Middle frontal gyrus (tissue), 1 donor: ENCODE results near the gene SLCO3A1.

Source experiments
- DNase-seq: peaks from one replicate; pipeline ENCODE4 v3.0.0-alpha.2; 2015; ENCODE audit warnings: low spot score; ENCODE audit errors: extremely low spot score

The SLCO3A1 gene

DNA sequence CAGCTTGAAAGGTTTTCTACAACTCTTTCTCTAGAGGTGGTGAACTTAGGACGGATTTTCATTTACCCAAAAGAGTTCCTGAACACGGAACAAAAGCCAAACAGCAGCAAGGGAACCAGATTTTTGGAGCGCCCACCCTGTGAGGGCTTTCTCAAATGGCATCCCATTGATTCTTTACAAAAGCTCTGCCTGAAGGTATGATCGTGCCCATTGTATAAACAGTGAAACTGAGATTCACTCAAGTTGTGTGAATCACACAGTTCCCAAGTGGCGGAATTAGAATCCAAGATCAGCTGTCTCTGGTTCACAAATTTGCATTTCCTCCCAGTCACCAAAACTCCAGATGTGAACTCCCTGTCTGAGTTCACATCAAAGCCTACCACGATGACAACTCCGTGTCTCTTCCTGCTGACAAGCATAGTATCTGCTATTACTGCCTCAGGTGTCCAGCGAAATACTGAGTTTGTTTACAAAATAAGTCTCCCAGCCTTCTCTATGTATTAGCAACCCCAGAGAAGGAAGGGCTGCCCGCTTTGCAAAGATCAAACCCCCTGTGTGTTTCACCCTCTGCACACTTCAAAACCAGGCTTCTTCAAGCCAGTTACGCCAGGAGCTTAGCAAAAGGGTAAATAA lies 304.3 kb downstream of the SLCO3A1 start:
- DNase-seq: no peak

- no peak for DNase-seq
These were observed 304.9 kb downstream of the SLCO3A1 start for GRCh38 chr15:92158426-92158825.

DNA sequence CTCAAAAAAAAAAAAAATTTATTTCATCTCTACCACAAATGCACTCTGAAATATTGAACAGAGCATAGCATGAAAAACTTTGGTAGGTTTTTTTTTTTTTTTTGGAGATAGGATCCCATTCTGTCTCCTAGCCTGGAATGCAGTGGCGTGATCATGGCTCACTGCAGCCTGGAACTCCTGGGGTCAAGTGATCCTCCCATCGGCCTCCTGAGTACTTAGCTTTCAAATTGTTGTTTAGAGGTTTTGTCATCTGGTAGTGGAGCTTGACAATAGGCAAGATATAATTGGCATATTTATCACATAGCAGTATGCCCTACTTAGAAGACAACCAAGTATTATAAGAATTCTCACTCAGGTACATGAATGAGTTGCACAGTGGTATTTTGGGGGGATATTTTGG lies 306.0 kb downstream of the SLCO3A1 start:
- no peak for DNase-seq

DNA sequence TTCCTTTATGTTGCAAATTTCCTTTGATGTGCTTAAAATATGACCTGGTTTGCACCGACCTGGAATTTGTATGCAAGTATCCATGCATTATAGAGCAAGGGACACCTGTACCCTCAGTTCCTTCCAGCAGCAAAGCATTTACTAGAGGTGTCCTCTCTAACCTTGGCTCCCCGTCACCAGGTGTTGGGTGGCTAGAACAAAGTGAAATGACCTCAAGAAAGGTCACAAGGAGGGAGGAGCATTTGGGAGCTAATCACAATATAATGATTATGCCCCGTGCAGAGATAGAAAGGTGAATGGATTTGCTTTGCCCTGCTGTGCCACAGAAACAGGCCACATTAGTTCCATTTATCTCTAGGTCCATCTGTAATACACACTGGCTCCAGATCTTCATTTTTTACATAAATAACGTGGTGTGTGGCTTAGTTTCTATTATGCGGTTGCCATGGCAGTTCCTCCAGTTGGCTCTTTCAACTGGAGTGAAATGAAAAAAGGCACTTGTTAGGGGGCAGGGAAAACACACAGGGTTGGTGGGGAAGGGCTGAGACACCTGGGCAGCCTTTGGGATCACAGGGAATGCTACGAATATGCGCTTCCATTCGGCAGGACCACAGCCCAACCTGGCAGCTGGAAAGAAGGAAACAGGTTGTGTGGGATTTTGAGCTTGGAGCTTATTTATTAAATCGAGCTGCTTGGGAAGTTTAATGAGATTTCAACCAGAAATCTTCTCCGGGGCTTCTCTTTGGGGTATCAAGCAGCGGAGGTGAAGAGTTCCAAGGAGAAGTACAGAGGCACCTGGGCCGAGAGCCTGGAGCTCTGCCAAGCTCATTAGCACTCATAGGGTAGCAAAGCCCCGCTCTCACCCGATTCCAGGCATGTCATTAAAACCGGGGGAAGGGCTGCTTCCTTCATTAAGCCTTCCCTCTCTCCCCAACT lies 306.7 kb downstream of the SLCO3A1 start:
- no peak for DNase-seq

GRCh38 chr15:92161039-92161670 lies 307.6 kb downstream of the SLCO3A1 start:
- DNase-seq: no peak

DNA sequence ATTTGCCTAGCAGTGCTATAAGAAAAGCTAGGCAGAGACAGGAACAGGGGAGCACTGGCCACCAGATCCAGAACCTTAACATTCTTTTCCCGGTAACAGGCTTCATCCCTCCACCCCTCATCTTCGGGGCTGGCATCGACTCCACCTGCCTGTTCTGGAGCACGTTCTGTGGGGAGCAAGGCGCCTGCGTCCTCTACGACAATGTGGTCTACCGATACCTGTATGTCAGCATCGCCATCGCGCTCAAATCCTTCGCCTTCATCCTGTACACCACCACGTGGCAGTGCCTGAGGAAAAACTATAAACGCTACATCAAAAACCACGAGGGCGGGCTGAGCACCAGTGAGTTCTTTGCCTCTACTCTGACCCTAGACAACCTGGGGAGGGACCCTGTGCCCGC lies 309.1 kb downstream of the SLCO3A1 start:
- DNase-seq: no peak

DNA sequence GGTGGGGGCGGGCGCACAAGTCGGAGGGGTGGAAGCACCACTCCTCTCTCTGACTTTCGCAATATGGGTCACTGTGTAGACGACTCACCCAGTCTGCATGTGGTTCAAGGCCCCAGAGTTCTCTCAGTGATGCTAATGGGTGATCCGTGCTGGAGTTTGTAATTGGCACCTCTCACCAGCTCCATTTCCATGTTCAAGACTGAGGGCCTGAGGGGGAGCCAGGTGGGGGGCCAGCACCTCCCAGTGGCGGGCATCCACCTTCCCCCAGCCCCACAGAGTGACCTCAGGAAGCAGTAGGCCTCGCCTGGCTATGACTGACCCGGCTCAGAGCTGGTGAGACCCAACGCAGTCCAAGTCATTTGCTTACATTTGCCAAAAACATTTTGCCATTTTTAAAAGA lies 310.1 kb downstream of the SLCO3A1 start:
- DNase-seq: no peak

GRCh38 chr15:92164327-92165000 lies 311.0 kb downstream of the SLCO3A1 start:
- DNase-seq: no peak

DNA sequence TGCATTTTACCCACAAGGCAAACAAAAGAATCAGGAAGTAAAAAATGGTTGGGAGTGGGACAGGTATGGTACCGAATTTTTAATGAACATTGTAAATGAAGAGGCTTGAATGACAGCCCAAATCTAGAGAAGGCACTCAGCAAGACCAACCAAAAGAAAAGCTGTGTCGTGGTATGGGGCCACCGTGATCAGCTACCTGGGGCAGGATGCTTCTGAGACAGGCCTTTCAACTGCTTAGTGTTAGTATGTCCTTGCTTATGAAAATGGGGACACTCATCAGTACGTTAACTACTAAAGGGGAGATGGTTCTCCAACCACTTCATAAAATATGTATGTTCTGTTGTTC lies 311.5 kb downstream of the SLCO3A1 start:
- no peak for DNase-seq

- DNase-seq: no peak
These were observed 312.5 kb downstream of the SLCO3A1 start for GRCh38 chr15:92166029-92166428.

- DNase-seq: no peak
These were observed 313.4 kb downstream of the SLCO3A1 start for GRCh38 chr15:92166751-92167405.

DNA sequence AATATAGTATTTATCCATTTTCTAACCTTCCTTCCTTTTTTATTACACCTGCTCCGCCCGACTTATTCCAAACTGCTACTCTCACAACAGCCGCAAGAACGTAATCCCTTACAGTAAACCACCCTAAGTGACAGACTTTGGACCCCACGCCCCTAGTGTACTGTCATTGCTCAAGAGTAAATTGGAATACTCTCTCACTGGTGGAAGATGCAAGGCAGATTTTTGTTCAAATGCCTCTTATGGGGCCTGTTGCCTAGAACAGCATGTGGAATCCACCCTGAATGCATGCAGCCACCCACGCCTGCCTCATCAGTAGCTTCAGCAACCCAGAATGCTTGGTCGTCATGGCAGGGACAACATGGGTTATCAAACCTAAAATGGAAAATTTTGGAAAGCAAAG lies 313.9 kb downstream of the SLCO3A1 start:
- no peak for DNase-seq

- DNase-seq: no peak
These were observed 314.7 kb downstream of the SLCO3A1 start for GRCh38 chr15:92168066-92168683.

DNA sequence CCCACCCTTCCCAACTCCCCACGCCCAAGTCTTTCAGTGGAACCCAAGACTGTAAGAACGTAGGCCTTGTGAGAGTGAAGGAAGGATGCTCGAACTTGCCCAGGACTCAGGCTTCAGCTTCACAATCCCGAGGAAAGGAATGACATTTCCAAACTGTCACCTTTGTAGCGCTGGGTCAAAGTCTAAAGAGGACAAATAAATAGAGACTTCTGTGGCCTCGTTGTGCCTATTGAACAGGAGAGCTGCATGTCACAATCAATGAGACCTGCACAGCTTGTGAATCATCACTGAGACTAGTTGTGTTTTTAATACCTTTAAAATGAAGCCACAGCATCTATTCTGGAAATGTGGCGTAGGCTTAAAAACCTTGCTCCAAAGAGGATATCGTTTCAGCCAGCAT lies 317.4 kb downstream of the SLCO3A1 start:
- DNase-seq: no peak

DNA sequence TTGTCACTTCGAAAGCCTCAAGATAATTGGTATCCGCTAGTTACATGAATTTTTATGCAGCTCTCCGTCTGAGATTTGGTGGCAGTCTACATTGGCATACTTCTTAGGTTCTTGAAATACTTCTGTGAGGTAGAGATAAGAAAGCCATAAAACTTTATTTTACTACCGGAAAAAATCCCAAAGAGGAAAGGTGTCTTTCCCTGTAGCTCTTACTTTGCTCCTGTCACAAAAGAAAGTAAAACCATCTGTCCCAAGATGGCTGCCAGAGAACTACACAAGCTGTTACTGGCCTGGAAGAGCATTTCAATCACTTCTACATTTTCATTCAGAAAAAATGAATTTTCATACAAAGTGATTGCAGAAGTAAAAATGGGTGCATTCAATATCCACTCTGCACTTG lies 325.4 kb downstream of the SLCO3A1 start:
- no peak for DNase-seq

GRCh38 chr15:92184142-92184541 lies 330.6 kb downstream of the SLCO3A1 start:
- DNase-seq: no peak

DNA sequence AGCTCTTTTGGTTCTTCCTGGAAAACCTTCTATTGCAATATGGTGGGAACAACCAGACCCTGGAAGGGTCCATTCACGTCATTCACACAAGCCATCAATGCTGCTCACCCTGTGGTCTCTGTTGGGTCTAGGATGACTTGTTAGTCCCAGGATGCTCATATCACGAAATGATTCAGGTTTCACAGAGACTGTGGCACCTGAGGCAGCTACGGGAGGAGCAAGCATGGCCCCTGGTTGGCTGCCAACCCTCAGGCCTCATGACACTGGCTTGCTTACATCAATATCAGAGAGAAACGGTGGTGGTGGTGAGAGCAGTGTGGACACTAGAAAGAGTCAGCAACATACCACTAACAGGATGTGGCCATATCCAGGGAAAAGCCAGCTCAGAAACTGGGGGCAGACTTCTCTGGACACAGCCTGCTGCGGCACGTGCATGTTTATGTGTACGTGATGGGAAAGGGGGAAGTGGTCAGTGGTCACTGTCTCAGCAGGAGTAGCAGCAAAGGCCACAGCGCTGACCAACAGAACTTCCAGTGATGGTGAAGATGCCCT lies 331.2 kb downstream of the SLCO3A1 start:
- DNase-seq: no peak

GRCh38 chr15:92187975-92188374 lies 334.5 kb downstream of the SLCO3A1 start:
- DNase-seq: no peak

DNA sequence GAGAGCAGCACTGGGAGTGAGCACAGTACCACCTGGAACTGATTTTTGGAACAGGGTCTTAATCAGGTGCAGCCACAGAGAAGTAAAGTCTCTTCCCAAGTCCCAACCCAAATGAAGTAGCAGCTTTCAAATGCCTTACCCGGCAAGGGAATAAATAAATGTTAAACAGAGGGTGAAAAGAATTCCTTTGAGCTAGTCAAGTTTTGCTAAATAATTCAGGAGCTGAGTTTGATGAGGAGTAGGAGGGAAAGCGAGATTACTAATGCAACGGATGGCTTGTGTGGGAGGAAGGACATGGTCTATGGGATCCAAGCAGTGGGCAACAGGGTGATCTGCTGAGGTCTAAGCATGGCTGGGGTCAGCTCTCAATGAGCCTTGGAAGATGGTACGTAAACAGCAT lies 335.7 kb downstream of the SLCO3A1 start:
- DNase-seq: no peak

DNA sequence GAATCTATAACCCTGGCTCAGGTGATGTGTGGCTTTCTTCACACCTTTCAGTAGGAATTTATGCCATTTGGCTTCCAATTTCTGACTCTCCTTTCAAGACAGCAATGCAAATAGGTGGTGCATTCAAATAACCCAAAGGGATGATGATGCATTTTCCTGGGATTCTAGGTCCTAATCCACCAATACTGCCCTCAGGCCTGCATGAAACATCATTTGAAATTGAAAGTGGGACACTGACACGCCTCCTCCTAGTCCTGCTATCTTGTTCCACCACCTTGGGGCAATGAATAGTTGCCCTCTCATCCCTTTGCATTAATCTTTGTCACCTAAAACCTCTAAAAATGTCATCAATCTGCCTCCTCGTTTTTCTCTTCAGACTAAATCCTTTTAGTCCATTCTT lies 341.7 kb downstream of the SLCO3A1 start:
- DNase-seq: no peak

DNA sequence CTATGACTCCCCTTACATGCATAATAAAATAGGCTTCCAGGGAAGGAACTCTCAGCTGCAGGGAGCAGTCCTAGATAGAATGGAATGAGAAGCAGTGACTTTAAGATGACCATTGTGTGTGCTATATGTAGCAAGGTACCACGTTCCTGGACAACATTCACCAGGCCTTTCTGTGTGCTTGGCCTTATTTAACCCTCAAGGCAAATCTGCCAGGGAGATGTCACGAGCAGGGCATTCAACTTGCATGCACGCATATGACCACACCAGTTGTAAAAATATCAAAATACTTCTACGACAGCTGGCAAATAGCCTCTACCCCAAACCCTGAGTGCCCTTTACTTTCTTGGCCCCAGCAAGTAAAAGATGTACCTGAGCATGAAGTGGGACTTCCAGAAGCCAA lies 342.8 kb downstream of the SLCO3A1 start:
- DNase-seq: no peak
